HepG2 (cell line): ENCODE results near the gene NGLY1. TPM values are rescaled to one million over a fixed set of nuclear protein-coding genes. Genes with fewer than 3 reads are reported as not detected.

Experiments used
- ATAC-seq: fragments of 200-7000 bp; cut with Tn5 transposase; 3 replicates; pipeline ENCODE4 v1.9.1; 2020; ENCODE audit warnings: mild to moderate bottlenecking, moderate library complexity
- BruUV-seq: library from RNA; stranded (reverse); fragments of 400-500 nt; replicated peaks from 2 replicates; lab custom pipeline; 2021; lab: Mats Ljungman, UMichigan
- CTCF ChIA-PET: fragments of 300-600 bp; formaldehyde crosslinking; extraction: SDS; loops from one replicate; lab custom pipeline; 2021; ENCODE audit warnings: low total read pairs, inconsistent platforms, low intra/inter-chr PET ratio; lab: Yijun Ruan, JAX
- POLR2A ChIA-PET: fragments of 350-600 bp; sonication (Branson Sonifier 250); formaldehyde crosslinking; loops from one replicate; lab custom pipeline; 2020; ENCODE audit warnings: antibody characterized with exemption, inconsistent platforms; lab: Yijun Ruan, JAX
- DNase-seq: peaks from one replicate; pipeline ENCODE4 v3.0.0-alpha.2; 2015; ENCODE audit warnings: low spot score
- FAIRE-seq: peaks from 3 replicates; lab custom pipeline; 2011; peaks lifted over from hg19 to GRCh38; lab: Jason Lieb, UNC
- H2AFZ ChIP-seq: one replicate; pipeline ENCODE4 v1.6.1; 2011; ENCODE audit warnings: low read length, inconsistent platforms
- H3K27ac ChIP-seq: fragments of 300-600 bp; 3 replicates; pipeline ENCODE4 v1.8.0; 2011; ENCODE audit warnings: mixed run types, mild to moderate bottlenecking, mixed read lengths, low read length, inconsistent platforms; ENCODE audit not compliant: insufficient read depth; ENCODE audit errors: extremely low read length
- H3K27me3 ChIP-seq, 2 experiments: fragments of 200-600 bp in 1 of 2; 2 replicates in 1 of 2; 3 replicates in 1 of 2; pipeline versions ENCODE4 v1.6.0 to v1.8.0; 2011; ENCODE audit warnings: low read length in 2 of 2, mild to moderate bottlenecking in 2 of 2, moderate library complexity in 2 of 2, inconsistent platforms in 1 of 2; ENCODE audit not compliant: insufficient read depth in 2 of 2, control insufficient read depth in 1 of 2
- H3K36me3 ChIP-seq, 2 experiments: fragments of 200-600 bp in 1 of 2; replicated peaks in 1 of 2; 2 replicates in 1 of 2; 3 replicates in 1 of 2; pipeline versions ENCODE4 v1.5.1 to v1.8.0; 2011; ENCODE audit warnings: low read length in 2 of 2, inconsistent platforms in 1 of 2; ENCODE audit not compliant: insufficient read depth in 2 of 2, control insufficient read depth in 1 of 2
- H3K4me1 ChIP-seq: 2 replicates; pipeline ENCODE4 v1.5.1; 2012; ENCODE audit warnings: low read length, inconsistent platforms; ENCODE audit not compliant: insufficient read depth
- H3K4me2 ChIP-seq: 2 replicates; pipeline ENCODE4 v1.6.0; 2011; ENCODE audit warnings: low read depth, low read length, inconsistent platforms
- H3K4me3 ChIP-seq, 3 experiments: fragments of 200-600 bp in 1 of 3; sonication (generic), shearing (Covaris generic) in 1 of 3; replicated peaks in 1 of 3; 2 replicates each; pipeline ENCODE4 v1.5.1; 2011 to 2016; ENCODE audit warnings: low read length in 3 of 3, inconsistent platforms in 2 of 3, low read depth in 2 of 3, mild to moderate bottlenecking in 2 of 3, control low read depth in 1 of 3, mixed read lengths in 1 of 3; ENCODE audit not compliant: insufficient read depth in 1 of 3
- H3K79me2 ChIP-seq: one replicate; pipeline ENCODE4 v1.6.1; 2011; ENCODE audit warnings: low read length, inconsistent platforms; ENCODE audit not compliant: insufficient read depth
- H3K9ac ChIP-seq: 2 replicates; pipeline ENCODE4 v1.6.0; 2011; ENCODE audit warnings: mild to moderate bottlenecking, low read depth, low read length, inconsistent platforms; ENCODE audit not compliant: insufficient read depth
- H3K9me3 ChIP-seq: 2 replicates; pipeline ENCODE4 v1.5.1; 2012; ENCODE audit warnings: mild to moderate bottlenecking, low read length
- H4K20me1 ChIP-seq: 2 replicates; pipeline ENCODE4 v1.6.0; 2011; ENCODE audit warnings: inconsistent platforms, mild to moderate bottlenecking, low read length, moderate library complexity; ENCODE audit not compliant: insufficient read depth
- ATM ChIP-seq: fragments of 450-650 bp; IDR thresholded peaks from 2 replicates; pipeline ENCODE4 v1.7.1; 2017; ENCODE audit warnings: mild to moderate bottlenecking, borderline replicate concordance
- FLYWCH1 ChIP-seq: sonication (generic); formaldehyde crosslinking; IDR thresholded peaks from 2 replicates; pipeline ENCODE4 v1.8.1; 2023; ENCODE audit warnings: mild to moderate bottlenecking, missing genetic modification reagents
- HIVEP1 ChIP-seq: sonication (generic); formaldehyde crosslinking; IDR thresholded peaks from 2 replicates; pipeline ENCODE4 v1.4.0; 2020; ENCODE audit warnings: mild to moderate bottlenecking, missing genetic modification reagents
- JUN ChIP-seq: sonication (generic); formaldehyde crosslinking; IDR thresholded peaks from 2 replicates; pipeline ENCODE4 v1.4.0; 2020; ENCODE audit warnings: mild to moderate bottlenecking, missing genetic modification reagents
- LCORL ChIP-seq, 2 experiments: fragments of 450-650 bp in 1 of 2; sonication (generic) in 1 of 2; formaldehyde crosslinking in 1 of 2; IDR thresholded peaks; 2 replicates each; pipeline versions ENCODE4 v1.5.0 to v1.6.1; 2017 to 2020; ENCODE audit warnings: antibody characterized with exemption in 1 of 2, missing genetic modification reagents in 1 of 2
- MIXL1 ChIP-seq: IDR thresholded peaks from 2 replicates; pipeline ENCODE4 v1.6.1; 2016
- NFE2L1 ChIP-seq: sonication (generic); formaldehyde crosslinking; IDR thresholded peaks from 2 replicates; pipeline ENCODE4 v1.4.0; 2020; ENCODE audit warnings: missing genetic modification reagents, mild to moderate bottlenecking, borderline replicate concordance
- PHF5A ChIP-seq: IDR thresholded peaks from one replicate; pipeline ENCODE4 v1.6.1; 2018; ENCODE audit warnings: low read depth, missing genetic modification reagents; ENCODE audit not compliant: unreplicated experiment
- ZFP1 ChIP-seq: IDR thresholded peaks from 2 replicates; pipeline ENCODE4 v1.6.1; 2016
- ZFP36L2 ChIP-seq: sonication (generic); formaldehyde crosslinking; IDR thresholded peaks from 2 replicates; pipeline ENCODE4 v1.4.0; 2020; ENCODE audit warnings: missing genetic modification reagents
- ZNF256 ChIP-seq: sonication (generic); formaldehyde crosslinking; conservative IDR thresholded peaks from 2 replicates; pipeline ENCODE4 v1.4.0; 2020; ENCODE audit warnings: missing genetic modification reagents
- ZNF260 ChIP-seq: sonication (generic); formaldehyde crosslinking; IDR thresholded peaks from 2 replicates; pipeline ENCODE4 v1.4.0; 2020; ENCODE audit warnings: missing genetic modification reagents, low read depth, mild to moderate bottlenecking, borderline replicate concordance
- ZNF326 ChIP-seq: sonication (generic); formaldehyde crosslinking; IDR thresholded peaks from 2 replicates; pipeline ENCODE4 v1.4.0; 2020; ENCODE audit warnings: missing genetic modification reagents, borderline replicate concordance
- ZNF563 ChIP-seq: sonication (generic); formaldehyde crosslinking; IDR thresholded peaks from 2 replicates; pipeline ENCODE4 v1.8.0; 2022; ENCODE audit warnings: mild to moderate bottlenecking, moderate library complexity, missing genetic modification reagents
- ZNF709 ChIP-seq: sonication (generic); formaldehyde crosslinking; IDR thresholded peaks from 2 replicates; pipeline ENCODE4 v1.5.0; 2020; ENCODE audit warnings: mild to moderate bottlenecking, missing genetic modification reagents
- WGBS: methylation state at CpG from one replicate; pipeline ENCODE4 v1.1.6; 2017; ENCODE audit warnings: low lambda C conversion rate; 5-methylcytosine and 5-hydroxymethylcytosine counted together
- in situ Hi-C: cut with HindIII; loops from 2 replicates; pipeline ENCODE4 v1.10.0; 2017; ENCODE audit warnings: low pct_unique_long_range_greater_than_20kb; ENCODE audit not compliant: extremely low pct_ligation_motif_present
- intact Hi-C: fragments of 100-400 bp; cut with micrococcal nuclease; formaldehyde crosslinking; loops from one replicate; pipeline ENCODE4 v1.10.0; 2022; ENCODE audit not compliant: unreplicated experiment
- polyA plus RNA-seq, 8 experiments: library from polyadenylated mRNA; depleted of rRNA in 3 of 8; stranded (reverse) in 7 of 8; unstranded in 1 of 8; fragments of >200 nt; fragmentation: Illumina TruSeq in 4 of 8; extraction: Trizol in 4 of 8; gene quantifications; 2 replicates each; pipeline versions ENCODE4 v1.2.1 to v1.2.3, GENCODE V29; 2011 to 2016; ENCODE audit warnings: low read depth in 4 of 8, missing spikeins in 1 of 8, mixed read lengths in 1 of 8; ENCODE audit not compliant: insufficient read depth in 1 of 8
- total RNA-seq, 5 experiments: library from RNA; depleted of rRNA; stranded (reverse); fragments of >200 nt; fragmentation: Illumina TruSeq; extraction: Trizol; gene quantifications; 2 replicates each; pipeline ENCODE4 v1.2.3, GENCODE V29; 2016; ENCODE audit warnings: low read depth in 1 of 5
- TF ChIP-seq, protein P1 (sequence below): sonication (generic); formaldehyde crosslinking; conservative IDR thresholded peaks from 2 replicates; pipeline ENCODE4 v1.4.0; 2020; ENCODE audit warnings: missing genetic modification reagents
- TF ChIP-seq, protein P2 (sequence below): sonication (generic); formaldehyde crosslinking; IDR thresholded peaks from 2 replicates; pipeline ENCODE4 v1.4.0; 2020; ENCODE audit warnings: missing genetic modification reagents
- TF ChIP-seq, protein P3 (sequence below): IDR thresholded peaks from 2 replicates; pipeline ENCODE4 v1.6.1; 2016

Gene NGLY1
- total and polyA plus RNA-seq, 2 of the 13 experiments (the other 11 are each of a cell fraction or from before 2014, with no cell fraction given) = 28.2 to 44.5 TPM

- no peak overlapping the region for H3K27ac ChIP-seq
- ATAC-seq (no peak), FAIRE-seq (no peak), DNase-seq (no peak)
- no peak overlapping the region for H2AFZ ChIP-seq
- no peak overlapping the region for H3K4me3 ChIP-seq
- no peaks in the 10 kb centered on the region for H3K9me3 ChIP-seq
- no peaks in the 10 kb centered on the region for H3K4me1 ChIP-seq
- no TSS peak for BruUV-seq
- no peaks in the 10 kb centered on the region for H3K27me3 ChIP-seq
- H3K79me2 ChIP-seq = no peaks in the 10 kb centered on the region
- no peak overlapping the region for H3K9ac ChIP-seq
- POLR2A ChIA-PET = no interaction called here
- intact Hi-C loops = no loop called here
- H3K4me2 ChIP-seq = no peak overlapping the region
- in situ Hi-C loops = no loop called here
- CTCF ChIA-PET = no interaction called here
- H3K36me3 ChIP-seq = no peaks in the 10 kb centered on the region
- H4K20me1 ChIP-seq = no peaks in the 10 kb centered on the region
- TF ChIP-seq FLYWCH1 (CRISPR knock-in tag) (no peak), ZFP36L2 (CRISPR knock-in tag) (no peak), LCORL (IDR thresholded peaks at IDR 0.05) (peak; percentile 85), LCORL (CRISPR knock-in tag; IDR thresholded peaks at IDR 0.05) (no peak), ZNF326 (CRISPR knock-in tag) (no peak)
Measured at GRCh38 chr3:25820366-25820765, 37.1 kb upstream of the NGLY1 start.

- H3K4me1 ChIP-seq = no peaks in the 10 kb centered on the region
- in situ Hi-C loops (no loop called here), intact Hi-C loops (no loop called here)
- no peak overlapping the region for H3K27ac ChIP-seq
- H3K27me3 ChIP-seq = no peaks in the 10 kb centered on the region
- H2AFZ ChIP-seq = no peak overlapping the region
- ATAC-seq (no peak), DNase-seq (no peak), FAIRE-seq (no peak)
- H3K4me3 ChIP-seq = no peak overlapping the region
- CTCF ChIA-PET = no interaction called here
- no peak overlapping the region for H3K4me2 ChIP-seq
- WGBS = 34% methylated on average over 4 of the region's 4 CpGs
- no peaks in the 10 kb centered on the region for H3K9me3 ChIP-seq
- POLR2A ChIA-PET = no interaction called here
- no peaks in the 10 kb centered on the region for H3K36me3 ChIP-seq
- H3K9ac ChIP-seq = no peak overlapping the region
- H3K79me2 ChIP-seq = no peaks in the 10 kb centered on the region
- no peaks in the 10 kb centered on the region for H4K20me1 ChIP-seq
- no TSS peak for BruUV-seq
- TF ChIP-seq PHF5A (no peak), ATM (no peak), HIVEP1 (CRISPR knock-in tag) (no peak), ZNF260 (CRISPR knock-in tag) (no peak), ZNF256 (CRISPR knock-in tag) (no peak), JUN (CRISPR knock-in tag) (no peak), ZNF709 (CRISPR knock-in tag) (no peak), NFE2L1 (CRISPR knock-in tag) (no peak), ZFP1 (CRISPR knock-in tag) (no peak), ZNF563 (CRISPR knock-in tag) (no peak), MIXL1 (CRISPR knock-in tag) (no peak)
- TF ChIP-seq, protein P1, sequence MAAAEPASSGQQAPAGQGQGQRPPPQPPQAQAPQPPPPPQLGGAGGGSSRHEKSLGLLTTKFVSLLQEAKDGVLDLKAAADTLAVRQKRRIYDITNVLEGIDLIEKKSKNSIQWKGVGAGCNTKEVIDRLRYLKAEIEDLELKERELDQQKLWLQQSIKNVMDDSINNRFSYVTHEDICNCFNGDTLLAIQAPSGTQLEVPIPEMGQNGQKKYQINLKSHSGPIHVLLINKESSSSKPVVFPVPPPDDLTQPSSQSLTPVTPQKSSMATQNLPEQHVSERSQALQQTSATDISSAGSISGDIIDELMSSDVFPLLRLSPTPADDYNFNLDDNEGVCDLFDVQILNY (CRISPR knock-in tag) = no peak
- TF ChIP-seq, protein P2, sequence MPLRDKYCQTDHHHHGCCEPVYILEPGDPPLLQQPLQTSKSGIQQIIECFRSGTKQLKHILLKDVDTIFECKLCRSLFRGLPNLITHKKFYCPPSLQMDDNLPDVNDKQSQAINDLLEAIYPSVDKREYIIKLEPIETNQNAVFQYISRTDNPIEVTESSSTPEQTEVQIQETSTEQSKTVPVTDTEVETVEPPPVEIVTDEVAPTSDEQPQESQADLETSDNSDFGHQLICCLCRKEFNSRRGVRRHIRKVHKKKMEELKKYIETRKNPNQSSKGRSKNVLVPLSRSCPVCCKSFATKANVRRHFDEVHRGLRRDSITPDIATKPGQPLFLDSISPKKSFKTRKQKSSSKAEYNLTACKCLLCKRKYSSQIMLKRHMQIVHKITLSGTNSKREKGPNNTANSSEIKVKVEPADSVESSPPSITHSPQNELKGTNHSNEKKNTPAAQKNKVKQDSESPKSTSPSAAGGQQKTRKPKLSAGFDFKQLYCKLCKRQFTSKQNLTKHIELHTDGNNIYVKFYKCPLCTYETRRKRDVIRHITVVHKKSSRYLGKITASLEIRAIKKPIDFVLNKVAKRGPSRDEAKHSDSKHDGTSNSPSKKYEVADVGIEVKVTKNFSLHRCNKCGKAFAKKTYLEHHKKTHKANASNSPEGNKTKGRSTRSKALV (CRISPR knock-in tag) = no peak
- TF ChIP-seq, protein P3, sequence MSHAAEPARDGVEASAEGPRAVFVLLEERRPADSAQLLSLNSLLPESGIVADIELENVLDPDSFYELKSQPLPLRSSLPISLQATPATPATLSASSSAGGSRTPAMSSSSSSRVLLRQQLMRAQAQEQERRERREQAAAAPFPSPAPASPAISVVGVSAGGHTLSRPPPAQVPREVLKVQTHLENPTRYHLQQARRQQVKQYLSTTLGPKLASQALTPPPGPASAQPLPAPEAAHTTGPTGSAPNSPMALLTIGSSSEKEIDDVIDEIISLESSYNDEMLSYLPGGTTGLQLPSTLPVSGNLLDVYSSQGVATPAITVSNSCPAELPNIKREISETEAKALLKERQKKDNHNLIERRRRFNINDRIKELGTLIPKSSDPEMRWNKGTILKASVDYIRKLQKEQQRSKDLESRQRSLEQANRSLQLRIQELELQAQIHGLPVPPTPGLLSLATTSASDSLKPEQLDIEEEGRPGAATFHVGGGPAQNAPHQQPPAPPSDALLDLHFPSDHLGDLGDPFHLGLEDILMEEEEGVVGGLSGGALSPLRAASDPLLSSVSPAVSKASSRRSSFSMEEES (CRISPR knock-in tag) = no peak
Measured at GRCh38 chr3:25818335-25818734, 35.1 kb upstream of the NGLY1 start.
